Peyer's patch (tissue), 4 donors: ENCODE data around the gene EXOG.

Source experiments
- POLR2A ChIP-seq, 2 donors: fragments of 450-650 bp; IDR thresholded peaks; one replicate each; pipeline ENCODE4 v1.5.1; 2017; ENCODE audit warnings: antibody characterized with exemption in 2 of 2, mild to moderate bottlenecking in 2 of 2, moderate library complexity in 2 of 2
- TF ChIP-seq, protein P1 (sequence below), 6 experiments: fragments of 450-650 bp in 4 of 6; fragments of 200-600 bp in 2 of 6; sonication (generic) in 1 of 6; IDR thresholded peaks; one replicate each; pipeline ENCODE4 v1.5.1; 2017 to 2019; ENCODE audit warnings: antibody characterized with exemption in 6 of 6, mild to moderate bottlenecking in 3 of 6, moderate library complexity in 1 of 6

DNA sequence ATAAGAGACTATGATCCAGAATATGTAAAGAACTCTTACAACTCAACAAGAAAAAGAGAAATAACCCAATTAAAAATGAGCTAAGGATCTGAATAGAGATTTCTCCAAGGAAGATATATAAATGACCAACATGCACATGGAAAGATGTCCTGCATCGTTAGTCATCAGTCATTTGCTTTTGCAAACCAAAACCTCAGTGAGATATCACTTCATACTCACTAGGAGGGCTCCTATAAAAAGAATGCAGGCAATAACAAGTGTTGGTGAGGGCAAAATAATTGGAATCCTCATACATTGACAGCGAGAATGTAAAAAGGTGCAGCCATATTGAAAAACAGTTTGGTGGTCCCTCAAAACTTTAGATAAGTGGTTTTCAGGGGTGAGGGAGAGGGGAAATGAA lies 56.9 kb downstream of the EXOG start:
- TF ChIP-seq, protein P1, sequence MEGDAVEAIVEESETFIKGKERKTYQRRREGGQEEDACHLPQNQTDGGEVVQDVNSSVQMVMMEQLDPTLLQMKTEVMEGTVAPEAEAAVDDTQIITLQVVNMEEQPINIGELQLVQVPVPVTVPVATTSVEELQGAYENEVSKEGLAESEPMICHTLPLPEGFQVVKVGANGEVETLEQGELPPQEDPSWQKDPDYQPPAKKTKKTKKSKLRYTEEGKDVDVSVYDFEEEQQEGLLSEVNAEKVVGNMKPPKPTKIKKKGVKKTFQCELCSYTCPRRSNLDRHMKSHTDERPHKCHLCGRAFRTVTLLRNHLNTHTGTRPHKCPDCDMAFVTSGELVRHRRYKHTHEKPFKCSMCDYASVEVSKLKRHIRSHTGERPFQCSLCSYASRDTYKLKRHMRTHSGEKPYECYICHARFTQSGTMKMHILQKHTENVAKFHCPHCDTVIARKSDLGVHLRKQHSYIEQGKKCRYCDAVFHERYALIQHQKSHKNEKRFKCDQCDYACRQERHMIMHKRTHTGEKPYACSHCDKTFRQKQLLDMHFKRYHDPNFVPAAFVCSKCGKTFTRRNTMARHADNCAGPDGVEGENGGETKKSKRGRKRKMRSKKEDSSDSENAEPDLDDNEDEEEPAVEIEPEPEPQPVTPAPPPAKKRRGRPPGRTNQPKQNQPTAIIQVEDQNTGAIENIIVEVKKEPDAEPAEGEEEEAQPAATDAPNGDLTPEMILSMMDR (IDR thresholded peaks at IDR 0.05) = no peak
- TF ChIP-seq POLR2A (IDR thresholded peaks at IDR 0.05) = no peak
